LNCAP (cell line): ENCODE measurements around the gene EFR3B.

Experiments
- CTCF ChIP-seq: fragments of 450-650 bp; IDR thresholded peaks from 2 replicates; pipeline ENCODE4 v1.5.1; 2017; ENCODE audit warnings: mild to moderate bottlenecking

EFR3B gene

GRCh38 chr2:25050128-25050527, 8.3 kb downstream of the EFR3B start:
- no peak for TF ChIP-seq CTCF

GRCh38 chr2:25053041-25053440, 11.2 kb downstream of the EFR3B start:
- TF ChIP-seq CTCF = no peak

- TF ChIP-seq CTCF = no peak
Measured at GRCh38 chr2:25054720-25055119, 12.8 kb downstream of the EFR3B start.

GRCh38 chr2:25055376-25055920, 13.6 kb downstream of the EFR3B start:
- no peak for TF ChIP-seq CTCF

- no peak for TF ChIP-seq CTCF
Measured at GRCh38 chr2:25056098-25056821, 14.4 kb downstream of the EFR3B start.

- no peak for TF ChIP-seq CTCF
Measured at GRCh38 chr2:25062511-25062917, 20.6 kb downstream of the EFR3B start.

GRCh38 chr2:25063876-25064660, 22.2 kb downstream of the EFR3B start:
- TF ChIP-seq CTCF = no peak
